ENCODE measurements around the gene MOCS3. TPM values are rescaled to one million over a fixed set of nuclear protein-coding genes. Genes with fewer than 3 reads are reported as not detected.

MOCS3 gene
- total and polyA plus RNA-seq, 9 donors: 3.0 to 5.6 (median 4.2) TPM

GRCh38 chr20:51005214-51005613 lies 46.6 kb downstream of the MOCS3 start:
- intact Hi-C loops (cut with DNase I): no loop called here
- Histone ChIP-seq H3K27me3 (no peaks in the 10 kb centered on the region), H3K27ac (no peak overlapping the region), H3K4me1 (ENCODE audit: insufficient read depth) (no peaks in the 10 kb centered on the region), H3K4me3 (no peak overlapping the region), H3K36me3 (no peaks in the 10 kb centered on the region), H3K9me3 (no peaks in the 10 kb centered on the region)
- 89 to 92% (median 90%) methylated on average over 7 of the region's 7 CpGs for WGBS, 3 donors
- no peak for DNase-seq
- TF ChIP-seq CTCF (IDR thresholded peaks at IDR 0.05): no peak
- no peak for TF ChIP-seq POLR2A (IDR thresholded peaks at IDR 0.05)
- TF ChIP-seq EP300 (IDR thresholded peaks at IDR 0.05): no peak

GRCh38 chr20:51008718-51009117 lies 50.1 kb downstream of the MOCS3 start:
- H3K36me3 ChIP-seq: no peaks in the 10 kb centered on the region
- intact Hi-C loops (cut with DNase I): no loop called here
- TF ChIP-seq POLR2A (IDR thresholded peaks at IDR 0.05) (no peak), CTCF (IDR thresholded peaks at IDR 0.05) (no peak), EP300 (IDR thresholded peaks at IDR 0.05) (no peak)
- H3K4me1 ChIP-seq (ENCODE audit: insufficient read depth): no peaks in the 10 kb centered on the region
- DNase-seq: no peak
- no peak overlapping the region for H3K4me3 ChIP-seq
- H3K27ac ChIP-seq: no peak overlapping the region
- H3K27me3 ChIP-seq: no peaks in the 10 kb centered on the region
- 36 to 46% (median 39%) methylated on average over 5 of the region's 5 CpGs for WGBS, 3 donors
- no peaks in the 10 kb centered on the region for H3K9me3 ChIP-seq

GRCh38 chr20:51009303-51010042 lies 50.9 kb downstream of the MOCS3 start:
- no peak overlapping the region for H3K4me3 ChIP-seq
- no peaks in the 10 kb centered on the region for H3K27me3 ChIP-seq
- 85 to 89% (median 86%) methylated on average over 58 of the region's 58 CpGs for WGBS, 3 donors
- no peaks in the 10 kb centered on the region for H3K4me1 ChIP-seq (ENCODE audit: insufficient read depth)
- no peak overlapping the region for H3K27ac ChIP-seq
- no peaks in the 10 kb centered on the region for H3K36me3 ChIP-seq
- no peaks in the 10 kb centered on the region for H3K9me3 ChIP-seq
- intact Hi-C loops (cut with DNase I): no loop called here
- no peak for TF ChIP-seq CTCF (IDR thresholded peaks at IDR 0.05)
- TF ChIP-seq EP300 (IDR thresholded peaks at IDR 0.05): no peak
- no peak for TF ChIP-seq POLR2A (IDR thresholded peaks at IDR 0.05)
- no peak for DNase-seq

GRCh38 chr20:51010043-51010365 lies 51.4 kb downstream of the MOCS3 start:
- H3K27ac ChIP-seq: no peak overlapping the region
- H3K4me3 ChIP-seq: no peak overlapping the region
- 87 to 93% (median 91%) methylated on average over 33 of the region's 33 CpGs for WGBS, 3 donors
- H3K27me3 ChIP-seq: no peaks in the 10 kb centered on the region
- no peak for DNase-seq
- TF ChIP-seq CTCF (IDR thresholded peaks at IDR 0.05): no peak
- TF ChIP-seq POLR2A (IDR thresholded peaks at IDR 0.05): no peak
- TF ChIP-seq EP300 (IDR thresholded peaks at IDR 0.05): no peak
- no peaks in the 10 kb centered on the region for H3K9me3 ChIP-seq
- no peaks in the 10 kb centered on the region for H3K4me1 ChIP-seq (ENCODE audit: insufficient read depth)
- intact Hi-C loops (cut with DNase I): no loop called here
- H3K36me3 ChIP-seq: no peaks in the 10 kb centered on the region

Data from ovary (tissue), 9 donors.